Subcutaneous adipose tissue (tissue), 4 donors: ENCODE data around the gene CHN2. TPM values are rescaled to one million over a fixed set of nuclear protein-coding genes. Genes with fewer than 3 reads are reported as not detected.

ENCODE experiments used
- total RNA-seq, 4 donors: library from RNA; depleted of rRNA; stranded (reverse); fragments of >200 nt; gene quantifications; one replicate each; pipeline ENCODE4 v1.1.0, GENCODE V29; 2016
- TF ChIP-seq, protein P1 (sequence below): fragments of 450-650 bp; IDR thresholded peaks from one replicate; pipeline ENCODE4 v1.5.1; 2016; ENCODE audit warnings: low read depth, mild to moderate bottlenecking, control low read depth, antibody characterized with exemption, moderate library complexity

Gene CHN2
- total RNA-seq, 4 donors from 2014 or later = 10.0 to 19.4 (median 13.8) TPM

DNA sequence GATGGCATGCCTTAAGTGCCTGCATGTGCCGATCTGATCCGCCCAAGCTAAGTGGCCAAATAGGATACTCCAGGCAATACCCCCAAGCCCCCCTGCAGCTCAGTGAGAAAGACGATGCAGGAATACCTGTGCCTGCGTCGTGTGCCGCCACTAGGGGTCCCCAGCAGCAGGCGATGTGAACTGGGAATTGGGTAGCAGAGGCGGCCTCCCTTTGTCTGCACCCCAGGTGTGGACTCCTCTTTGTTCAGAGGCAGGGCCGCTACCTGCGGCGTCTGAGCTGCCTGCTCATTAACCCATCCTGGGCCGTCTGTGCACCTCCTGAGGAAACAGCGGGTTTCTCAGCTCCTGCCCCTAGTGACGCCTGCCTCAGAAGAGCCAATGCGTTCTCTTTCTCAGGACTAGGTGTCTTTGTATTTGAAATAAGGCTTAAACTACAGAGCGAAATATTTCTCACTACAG is 4.8 kb upstream of the CHN2 start:
- TF ChIP-seq, protein P1, sequence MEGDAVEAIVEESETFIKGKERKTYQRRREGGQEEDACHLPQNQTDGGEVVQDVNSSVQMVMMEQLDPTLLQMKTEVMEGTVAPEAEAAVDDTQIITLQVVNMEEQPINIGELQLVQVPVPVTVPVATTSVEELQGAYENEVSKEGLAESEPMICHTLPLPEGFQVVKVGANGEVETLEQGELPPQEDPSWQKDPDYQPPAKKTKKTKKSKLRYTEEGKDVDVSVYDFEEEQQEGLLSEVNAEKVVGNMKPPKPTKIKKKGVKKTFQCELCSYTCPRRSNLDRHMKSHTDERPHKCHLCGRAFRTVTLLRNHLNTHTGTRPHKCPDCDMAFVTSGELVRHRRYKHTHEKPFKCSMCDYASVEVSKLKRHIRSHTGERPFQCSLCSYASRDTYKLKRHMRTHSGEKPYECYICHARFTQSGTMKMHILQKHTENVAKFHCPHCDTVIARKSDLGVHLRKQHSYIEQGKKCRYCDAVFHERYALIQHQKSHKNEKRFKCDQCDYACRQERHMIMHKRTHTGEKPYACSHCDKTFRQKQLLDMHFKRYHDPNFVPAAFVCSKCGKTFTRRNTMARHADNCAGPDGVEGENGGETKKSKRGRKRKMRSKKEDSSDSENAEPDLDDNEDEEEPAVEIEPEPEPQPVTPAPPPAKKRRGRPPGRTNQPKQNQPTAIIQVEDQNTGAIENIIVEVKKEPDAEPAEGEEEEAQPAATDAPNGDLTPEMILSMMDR = no peak

DNA sequence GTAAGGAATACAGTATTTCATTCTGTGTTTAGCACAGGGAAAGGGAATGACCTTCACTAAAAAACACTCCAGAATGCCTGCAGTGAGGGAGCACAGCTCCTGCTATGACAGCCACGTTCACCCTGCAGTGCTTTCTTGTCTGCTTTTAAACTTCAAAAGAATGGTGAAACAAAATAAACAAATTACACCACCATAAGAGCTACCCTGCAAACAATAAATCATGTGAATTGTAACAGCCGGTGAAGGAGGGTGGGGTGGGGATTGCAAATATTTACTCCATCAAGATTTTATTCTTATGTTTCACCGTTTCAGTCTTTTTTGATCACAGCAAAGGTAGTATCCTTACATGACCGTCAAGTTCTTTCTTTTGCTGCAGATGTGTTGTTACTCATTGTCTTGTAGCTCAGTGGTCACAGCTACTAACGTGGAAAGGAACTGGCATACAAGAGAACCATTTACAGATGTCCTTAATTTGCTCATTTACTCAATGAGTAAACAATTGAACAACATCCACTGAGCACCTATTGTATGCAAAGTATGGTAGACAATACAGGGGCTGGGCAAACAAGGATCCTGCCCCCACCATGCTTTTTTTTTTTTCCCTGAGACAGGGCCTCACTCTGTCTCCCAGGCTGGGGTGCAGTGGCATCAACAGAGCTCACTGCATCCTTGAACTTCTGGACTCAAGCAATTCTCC is 4.1 kb upstream of the CHN2 start:
- TF ChIP-seq, protein P1 = no peak

DNA sequence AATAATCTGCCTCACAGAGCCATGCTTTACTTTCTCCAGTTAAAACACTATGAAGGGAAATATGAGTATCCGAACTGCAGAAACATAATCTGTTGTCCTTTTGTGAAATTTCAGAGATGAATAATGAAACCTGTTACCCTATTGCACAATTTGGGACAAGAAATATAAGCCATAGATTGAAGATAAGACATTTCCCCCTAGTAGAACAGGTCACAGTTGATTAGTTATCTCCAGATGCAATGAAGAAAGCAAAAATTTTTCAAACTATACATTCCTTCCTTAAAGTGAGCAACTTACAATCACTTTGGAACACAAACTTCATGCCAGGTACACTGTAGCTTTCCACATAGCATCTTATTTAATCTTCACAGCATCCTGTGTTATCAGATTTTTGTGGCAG is 2.3 kb upstream of the CHN2 start:
- TF ChIP-seq, protein P1 = no peak

DNA sequence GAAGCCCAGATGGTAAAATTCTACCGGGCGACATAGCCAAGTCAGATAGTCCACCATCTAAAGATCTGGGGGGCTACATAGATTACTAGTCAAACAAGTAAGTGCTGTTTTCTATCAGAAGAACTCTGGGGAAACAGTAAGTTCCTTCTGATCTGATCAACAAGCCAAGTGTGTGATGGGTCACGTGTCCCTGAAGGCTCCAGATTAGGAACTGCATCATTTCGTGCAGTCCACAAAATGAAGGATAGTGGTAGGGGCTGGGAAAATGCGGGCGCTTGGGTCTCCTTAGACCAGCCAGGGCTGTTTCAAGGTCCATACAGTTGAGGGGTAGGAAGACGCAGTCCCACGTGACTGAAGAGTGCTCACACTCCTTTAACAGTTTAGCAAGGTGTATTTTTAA is 1.8 kb upstream of the CHN2 start:
- TF ChIP-seq, protein P1 = no peak

DNA sequence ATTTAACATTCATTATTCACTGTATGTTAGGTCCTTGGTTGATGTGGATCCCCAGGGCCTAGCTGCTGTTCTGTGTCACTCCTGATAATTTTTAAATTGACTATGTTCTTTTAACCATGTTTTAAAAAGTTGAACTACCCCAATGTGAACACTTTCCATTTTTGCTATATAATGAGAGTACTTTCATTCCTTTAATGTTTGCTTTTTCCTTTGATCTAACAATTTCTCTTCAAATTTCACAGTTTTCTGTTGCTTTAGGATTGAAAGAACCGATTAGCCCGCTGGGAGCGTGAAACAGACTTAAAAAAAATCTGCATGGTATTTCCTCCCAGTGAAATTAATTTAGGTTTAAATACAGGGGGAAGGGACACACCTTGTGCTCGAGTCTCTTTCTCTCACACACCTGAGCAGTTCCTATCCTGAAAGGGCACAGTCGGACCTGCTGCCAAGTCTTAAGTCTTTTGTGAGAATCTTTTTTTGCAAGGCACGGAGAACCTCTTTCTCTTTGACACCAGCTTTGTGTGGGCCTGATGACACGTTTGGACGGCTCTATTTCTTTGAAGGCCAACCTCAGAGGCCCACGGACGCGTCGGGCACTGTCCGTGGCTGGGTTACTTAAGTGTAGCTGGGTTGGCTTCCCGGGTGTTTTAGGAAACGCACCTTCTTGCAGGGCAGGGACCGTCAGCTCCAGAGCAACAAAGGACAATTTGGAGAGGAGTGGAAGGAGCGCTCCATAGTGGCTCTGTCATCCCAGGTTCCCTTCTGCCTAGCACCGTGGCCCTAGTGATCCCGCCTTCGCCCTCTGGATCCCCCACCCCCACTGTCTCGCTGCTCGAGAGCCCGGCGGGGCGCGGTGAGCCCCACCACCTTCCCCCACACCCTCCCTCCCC is 1.0 kb upstream of the CHN2 start:
- TF ChIP-seq, protein P1 = no peak

DNA sequence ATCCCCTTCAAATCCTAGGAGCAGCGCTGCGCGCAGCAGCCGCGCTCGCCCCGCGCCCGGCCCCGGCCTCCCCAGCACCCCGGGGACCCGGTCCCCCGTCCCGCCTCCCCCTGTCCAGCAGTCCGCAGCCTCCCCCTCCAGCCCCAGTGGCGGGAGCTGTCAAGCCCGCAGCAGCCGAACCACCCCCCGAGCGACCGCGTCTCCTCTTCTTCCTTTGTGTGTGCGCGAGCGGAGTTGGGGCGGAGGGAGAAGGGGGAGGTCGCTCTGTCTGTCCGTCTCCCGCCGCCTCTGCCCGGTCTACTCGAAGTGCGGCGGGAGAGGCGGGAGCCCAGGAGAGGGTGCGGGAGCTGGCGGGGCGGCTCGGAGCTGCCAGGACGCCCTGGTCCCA is 375 bp upstream of the CHN2 start:
- TF ChIP-seq, protein P1 = no peak

DNA sequence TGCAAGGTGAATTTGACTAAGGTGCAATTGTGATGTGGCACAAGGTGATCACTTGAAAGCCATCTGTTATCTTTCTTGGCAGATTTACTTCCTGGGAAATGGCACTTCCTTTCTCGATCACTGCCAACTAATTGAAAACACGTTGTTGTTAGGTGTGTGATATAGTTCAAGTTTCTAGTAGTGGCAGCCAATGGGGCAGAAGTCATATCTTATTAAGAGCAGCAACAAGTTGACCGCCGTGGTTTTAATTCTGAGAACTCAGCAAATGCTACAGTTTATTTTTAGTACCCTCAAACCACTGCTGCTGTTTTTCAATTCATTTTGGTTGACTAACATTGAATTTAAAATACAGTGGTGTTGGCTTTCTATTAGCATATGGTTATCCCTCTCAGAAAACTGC is 1.6 kb downstream of the CHN2 start:
- TF ChIP-seq, protein P1 = no peak
